ENCODE measurements around the gene TPRKB. TPM values are rescaled to one million over a fixed set of nuclear protein-coding genes. Genes with fewer than 3 reads are reported as not detected.
"Not testable (repeated sequence)": the region's sequence is repeated elsewhere in the genome, so short reads cannot be mapped to it uniquely, and the experiment has no call there.

The TPRKB gene
- total RNA-seq, 1 donor from 2014 or later, result 46.8 TPM

- no peak for TF ChIP-seq CTCF (IDR thresholded peaks at IDR 0.05; ENCODE audit: unreplicated experiment)
- no peak for DNase-seq (ENCODE audit: low spot score, unreplicated experiment)
- H3K36me3 Mint-ChIP-seq (ENCODE audit: insufficient read depth), result no peaks in the 10 kb centered on the region
- H3K27ac Mint-ChIP-seq, result no peak overlapping the region
- H3K9me3 Mint-ChIP-seq (ENCODE audit: low read depth), result no peaks in the 10 kb centered on the region
- H3K4me3 Mint-ChIP-seq (ENCODE audit: low read depth), result no peak overlapping the region
- H3K4me1 Mint-ChIP-seq (ENCODE audit: low read depth), result peaks cover 18% of the 10 kb centered on the region
- peaks cover 28% of the 10 kb centered on the region for H3K27me3 Mint-ChIP-seq
Measured at GRCh38 chr2:73707636-73708035, 29.5 kb downstream of the TPRKB start.

GRCh38 chr2:73707058-73707457 lies 30.1 kb downstream of the TPRKB start:
- H3K27ac Mint-ChIP-seq, result no peak overlapping the region
- H3K4me1 Mint-ChIP-seq (ENCODE audit: low read depth), result peaks cover 24% of the 10 kb centered on the region
- H3K36me3 Mint-ChIP-seq (ENCODE audit: insufficient read depth), result no peaks in the 10 kb centered on the region
- no peak overlapping the region for H3K4me3 Mint-ChIP-seq (ENCODE audit: low read depth)
- DNase-seq (ENCODE audit: low spot score, unreplicated experiment), result no peak
- TF ChIP-seq CTCF (IDR thresholded peaks at IDR 0.05; ENCODE audit: unreplicated experiment), result no peak
- peaks cover 25% of the 10 kb centered on the region for H3K27me3 Mint-ChIP-seq
- H3K9me3 Mint-ChIP-seq (ENCODE audit: low read depth), result no peaks in the 10 kb centered on the region

- Mint-ChIP-seq H3K4me3 (ENCODE audit: low read depth) (no peak overlapping the region), H3K27me3 (peaks cover 13% of the 10 kb centered on the region), H3K27ac (peak overlapping the region; percentile 71), H3K4me1 (ENCODE audit: low read depth) (peaks cover 32% of the 10 kb centered on the region), H3K36me3 (ENCODE audit: insufficient read depth) (no peaks in the 10 kb centered on the region), H3K9me3 (ENCODE audit: low read depth) (no peaks in the 10 kb centered on the region)
- TF ChIP-seq CTCF (IDR thresholded peaks at IDR 0.05; ENCODE audit: unreplicated experiment), result no peak
- DNase-seq (ENCODE audit: low spot score, unreplicated experiment), result no peak
Measured at GRCh38 chr2:73705091-73705490, 32.1 kb downstream of the TPRKB start.

- TF ChIP-seq CTCF (IDR thresholded peaks at IDR 0.05; ENCODE audit: unreplicated experiment), result no peak
- H3K9me3 Mint-ChIP-seq (ENCODE audit: low read depth), result no peaks in the 10 kb centered on the region
- no peak overlapping the region for H3K4me3 Mint-ChIP-seq (ENCODE audit: low read depth)
- H3K27me3 Mint-ChIP-seq, result peaks cover 7% of the 10 kb centered on the region
- H3K4me1 Mint-ChIP-seq (ENCODE audit: low read depth), result peaks cover 34% of the 10 kb centered on the region
- no peaks in the 10 kb centered on the region for H3K36me3 Mint-ChIP-seq (ENCODE audit: insufficient read depth)
- no peak for DNase-seq (ENCODE audit: low spot score, unreplicated experiment)
- H3K27ac Mint-ChIP-seq, result no peak overlapping the region
Measured at GRCh38 chr2:73704285-73704684, 32.9 kb downstream of the TPRKB start.

GRCh38 chr2:73703675-73704074 lies 33.5 kb downstream of the TPRKB start:
- no peaks in the 10 kb centered on the region for H3K36me3 Mint-ChIP-seq (ENCODE audit: insufficient read depth)
- no peak for DNase-seq (ENCODE audit: low spot score, unreplicated experiment)
- H3K27me3 Mint-ChIP-seq, result peaks cover 7% of the 10 kb centered on the region
- H3K4me3 Mint-ChIP-seq (ENCODE audit: low read depth), result no peak overlapping the region
- peak overlapping the region; percentile 64 for H3K27ac Mint-ChIP-seq
- no peak for TF ChIP-seq CTCF (IDR thresholded peaks at IDR 0.05; ENCODE audit: unreplicated experiment)
- H3K9me3 Mint-ChIP-seq (ENCODE audit: low read depth), result no peaks in the 10 kb centered on the region
- peaks cover 34% of the 10 kb centered on the region for H3K4me1 Mint-ChIP-seq (ENCODE audit: low read depth)

- H3K4me3 Mint-ChIP-seq (ENCODE audit: low read depth); DNase-seq (ENCODE audit: low spot score, unreplicated experiment); H3K9me3 Mint-ChIP-seq (ENCODE audit: low read depth); H3K27me3 Mint-ChIP-seq; H3K36me3 Mint-ChIP-seq (ENCODE audit: insufficient read depth): not testable (repeated sequence)
- Mint-ChIP-seq H3K27ac (peak overlapping the region; percentile 96), H3K4me1 (ENCODE audit: low read depth) (peaks cover 34% of the 10 kb centered on the region)
Measured at GRCh38 chr2:73702852-73703493, 34.2 kb downstream of the TPRKB start.

Data from progenitor cell of endocrine pancreas (in vitro differentiated cells).